A673 (cell line): ENCODE data around the gene KLHL41.

Experiments
- CTCF ChIP-seq: fragments of 300-800, 200-600 bp; sonication (generic); conservative IDR thresholded peaks from 2 replicates; pipeline ENCODE4 v1.5.1; 2017; ENCODE audit warnings: low read depth, mild to moderate bottlenecking, antibody characterized with exemption, low read length, moderate library complexity, mixed read lengths
- EZH2 ChIP-seq: fragments of 200-600 bp; sonication (generic); IDR thresholded peaks from 2 replicates; pipeline ENCODE4 v1.6.1; 2017; ENCODE audit warnings: borderline replicate concordance, low read depth, mild to moderate bottlenecking, mixed read lengths, antibody characterized with exemption, low read length; ENCODE audit not compliant: poor library complexity, severe bottlenecking

- TF ChIP-seq CTCF = no peak
- no peak for TF ChIP-seq EZH2
These were observed 29.4 kb upstream of the KLHL41 start for GRCh38 chr2:169480079-169480465.
